Prostate gland (tissue), 2 donors: ENCODE results near the gene RNF17. TPM values are rescaled to one million over a fixed set of nuclear protein-coding genes. Genes with fewer than 3 reads are reported as not detected.

Experiments used
- DNase-seq: peaks from one replicate; pipeline ENCODE4 v3.0.0-alpha.2; 2019; ENCODE audit warnings: low spot score
- H3K27ac ChIP-seq, 2 donors: fragments of 200-600 bp; sonication (generic); 2 replicates each; pipeline ENCODE4 v1.5.1; 2017 to 2019
- H3K27me3 ChIP-seq: fragments of 200-600 bp; sonication (generic); replicated peaks from 2 replicates; pipeline ENCODE4 v1.5.1; 2019; ENCODE audit not compliant: insufficient read depth
- H3K36me3 ChIP-seq, 2 donors: fragments of 200-600 bp; sonication (generic); 1 replicate in 1 of 2; 2 replicates in 1 of 2; pipeline versions ENCODE4 v1.5.1 to v1.8.1; 2017 to 2019
- H3K4me1 ChIP-seq: fragments of 200-600 bp; sonication (generic); replicated peaks from 2 replicates; pipeline ENCODE4 v1.5.1; 2019
- H3K4me3 ChIP-seq, 2 donors: fragments of 200-600 bp; sonication (generic); 2 replicates each; pipeline ENCODE4 v1.5.1; 2017 to 2019
- H3K9me3 ChIP-seq: fragments of 200-600 bp; sonication (generic); 2 replicates; pipeline ENCODE4 v1.5.1; 2017
- CTCF ChIP-seq, 4 experiments: fragments of 200-600 bp in 2 of 4; fragments of 450-650 bp in 2 of 4; sonication (generic) in 2 of 4; IDR thresholded peaks; 1 replicate in 3 of 4; 2 replicates in 1 of 4; pipeline ENCODE4 v1.5.1; 2016 to 2019; ENCODE audit warnings: antibody characterized with exemption in 4 of 4, mild to moderate bottlenecking in 2 of 4, moderate library complexity in 2 of 4
- POLR2A ChIP-seq: fragments of 450-650 bp; IDR thresholded peaks from one replicate; pipeline ENCODE4 v1.6.1; 2016; ENCODE audit warnings: antibody characterized with exemption, mild to moderate bottlenecking
- POLR2AphosphoS5 ChIP-seq: sonication (generic); formaldehyde crosslinking; IDR thresholded peaks from one replicate; pipeline ENCODE4 v1.6.1; 2017; ENCODE audit warnings: antibody characterized with exemption
- WGBS: methylation state at CpG from one replicate; pipeline ENCODE4 v1.1.5; 2018; 5-methylcytosine and 5-hydroxymethylcytosine counted together
- intact Hi-C: fragments of 100-400 bp; cut with DNase I; formaldehyde crosslinking; loops from one replicate; pipeline ENCODE4 v1.14.2; 2022
- total RNA-seq, 2 donors: library from RNA; depleted of rRNA; stranded (reverse); fragments of >200 nt; gene quantifications; one replicate each; pipeline ENCODE4 v1.1.0, GENCODE V29; 2016

The RNF17 gene
- 10 to 100 TPM in 1 of 2 donors, not detected in 1; 16.4 TPM for total RNA-seq

GRCh38 chr13:24763596-24764275 lies at the start of gene RNF17:
Gene RNF17 (plus strand): TSS chr13:24764169. CDS start chr13:24764204, 35 bp downstream.
- H3K36me3 ChIP-seq = no peaks in the 10 kb centered on the region
- no peaks in the 10 kb centered on the region for H3K27me3 ChIP-seq
- no peaks in the 10 kb centered on the region for H3K4me1 ChIP-seq
- H3K9me3 ChIP-seq = no peaks in the 10 kb centered on the region
- no peak within 1 kb of the TSS for H3K27ac ChIP-seq
- intact Hi-C loops = no loop called here
- DNase-seq = no peak
- H3K4me3 ChIP-seq = no peak within 1 kb of the TSS
- TF ChIP-seq CTCF (IDR thresholded peaks at IDR 0.05) (no peak), POLR2AphosphoS5 (no peak), POLR2A (no peak)
- WGBS = 89% methylated on average over 28 of the region's 28 CpGs

- Histone ChIP-seq H3K27ac (no peak overlapping the region), H3K27me3 (no peaks in the 10 kb centered on the region), H3K4me1 (no peaks in the 10 kb centered on the region), H3K4me3 (no peak overlapping the region), H3K36me3 (no peaks in the 10 kb centered on the region), H3K9me3 (no peaks in the 10 kb centered on the region)
- no peak for DNase-seq
- intact Hi-C loops = no loop called here
- TF ChIP-seq CTCF (IDR thresholded peaks at IDR 0.05) = no peak
- no peak for TF ChIP-seq POLR2AphosphoS5
- TF ChIP-seq POLR2A = no peak
- WGBS = 43% methylated on average over 5 of the region's 5 CpGs
These were observed 48.0 kb upstream of the RNF17 start for GRCh38 chr13:24716011-24716410.

GRCh38 chr13:24716446-24716845 lies 47.5 kb upstream of the RNF17 start:
- H3K4me1 ChIP-seq = no peaks in the 10 kb centered on the region
- H3K36me3 ChIP-seq = no peaks in the 10 kb centered on the region
- intact Hi-C loops = no loop called here
- H3K9me3 ChIP-seq = no peaks in the 10 kb centered on the region
- no peaks in the 10 kb centered on the region for H3K27me3 ChIP-seq
- TF ChIP-seq CTCF (IDR thresholded peaks at IDR 0.05) (no peak), POLR2AphosphoS5 (no peak), POLR2A (no peak)
- no peak for DNase-seq
- no peak overlapping the region for H3K27ac ChIP-seq
- 39% methylated on average over 7 of the region's 7 CpGs for WGBS
- H3K4me3 ChIP-seq = no peak overlapping the region

GRCh38 chr13:24717217-24717616 lies 46.8 kb upstream of the RNF17 start:
- H3K4me3 ChIP-seq = no peak overlapping the region
- intact Hi-C loops = no loop called here
- DNase-seq = no peak
- WGBS = 67% methylated on average over 4 of the region's 4 CpGs
- TF ChIP-seq CTCF (IDR thresholded peaks at IDR 0.05) (no peak), POLR2AphosphoS5 (no peak), POLR2A (no peak)
- H3K27ac ChIP-seq = no peak overlapping the region
- H3K9me3 ChIP-seq = no peaks in the 10 kb centered on the region
- H3K27me3 ChIP-seq = no peaks in the 10 kb centered on the region
- H3K4me1 ChIP-seq = no peaks in the 10 kb centered on the region
- no peaks in the 10 kb centered on the region for H3K36me3 ChIP-seq
